ENCODE measurements around the gene PIGP.
"Not testable (repeated sequence)": the region's sequence is repeated elsewhere in the genome, so short reads cannot be mapped to it uniquely, and the experiment has no call there.

The PIGP gene

GRCh38 chr21:37039411-37040075, 33.3 kb downstream of the PIGP start:
- Histone ChIP-seq H3K4me1 (ENCODE audit: control insufficient read depth, low read depth, low read length) (peaks cover 3% of the 10 kb centered on the region), H3K9ac (ENCODE audit: low read length) (no peak overlapping the region), H3K9me3 (ENCODE audit: control insufficient read depth, low read depth, low read length) (no peaks in the 10 kb centered on the region), H3K27ac (ENCODE audit: low read length) (no peak overlapping the region), H3K4me3 (ENCODE audit: low read length) (no peak overlapping the region), H3K36me3 (ENCODE audit: control insufficient read depth, low read depth, low read length) (no peaks in the 10 kb centered on the region), H3K27me3 (ENCODE audit: control insufficient read depth, insufficient read depth, low read length) (peaks cover 49% of the 10 kb centered on the region)

- no peak overlapping the region for H3K9ac ChIP-seq (ENCODE audit: low read length)
- no peak overlapping the region for H3K4me3 ChIP-seq (ENCODE audit: low read length)
- peaks cover 3% of the 10 kb centered on the region for H3K4me1 ChIP-seq (ENCODE audit: control insufficient read depth, low read depth, low read length)
- no peaks in the 10 kb centered on the region for H3K36me3 ChIP-seq (ENCODE audit: control insufficient read depth, low read depth, low read length)
- H3K27me3 ChIP-seq (ENCODE audit: control insufficient read depth, insufficient read depth, low read length): peaks cover 38% of the 10 kb centered on the region
- H3K27ac ChIP-seq (ENCODE audit: low read length): no peak overlapping the region
- no peaks in the 10 kb centered on the region for H3K9me3 ChIP-seq (ENCODE audit: control insufficient read depth, low read depth, low read length)
Observed at GRCh38 chr21:37036177-37036576, 36.7 kb downstream of the PIGP start.

DNA sequence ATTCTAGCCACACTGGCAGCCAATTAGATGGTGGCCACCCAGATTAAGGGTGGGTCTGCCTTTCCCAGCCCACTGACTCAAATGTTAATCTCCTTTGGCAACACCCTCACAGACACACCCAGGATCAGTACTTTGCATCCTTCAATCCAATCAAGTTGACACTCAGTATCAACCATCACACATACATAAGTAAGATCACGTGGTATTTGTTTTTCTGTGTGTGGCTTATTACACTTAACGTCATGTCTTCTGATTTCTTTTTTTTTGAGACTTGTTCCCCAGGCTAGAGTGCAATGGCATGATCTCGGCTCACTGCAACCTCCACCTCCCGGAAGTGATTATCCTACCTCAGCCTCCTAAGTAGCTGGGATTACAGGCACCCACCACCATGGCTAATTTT, 38.5 kb downstream of the PIGP start:
- H3K4me1 ChIP-seq (ENCODE audit: control insufficient read depth, low read depth, low read length); H3K27ac ChIP-seq (ENCODE audit: low read length); H3K36me3 ChIP-seq (ENCODE audit: control insufficient read depth, low read depth, low read length); H3K9me3 ChIP-seq (ENCODE audit: control insufficient read depth, low read depth, low read length); H3K4me3 ChIP-seq (ENCODE audit: low read length); H3K9ac ChIP-seq (ENCODE audit: low read length): not testable (repeated sequence)
- peaks cover 23% of the 10 kb centered on the region for H3K27me3 ChIP-seq (ENCODE audit: control insufficient read depth, insufficient read depth, low read length)

- Histone ChIP-seq H3K9me3 (ENCODE audit: control insufficient read depth, low read depth, low read length) (no peaks in the 10 kb centered on the region), H3K36me3 (ENCODE audit: control insufficient read depth, low read depth, low read length) (no peaks in the 10 kb centered on the region), H3K27ac (ENCODE audit: low read length) (no peak overlapping the region), H3K9ac (ENCODE audit: low read length) (no peak overlapping the region), H3K4me3 (ENCODE audit: low read length) (no peak overlapping the region), H3K27me3 (ENCODE audit: control insufficient read depth, insufficient read depth, low read length) (peaks cover 10% of the 10 kb centered on the region), H3K4me1 (ENCODE audit: control insufficient read depth, low read depth, low read length) (no peaks in the 10 kb centered on the region)
Observed at GRCh38 chr21:37032877-37033471, 39.9 kb downstream of the PIGP start.

- Histone ChIP-seq H3K4me3 (ENCODE audit: low read length) (no peak overlapping the region), H3K4me1 (ENCODE audit: control insufficient read depth, low read depth, low read length) (no peaks in the 10 kb centered on the region), H3K36me3 (ENCODE audit: control insufficient read depth, low read depth, low read length) (no peaks in the 10 kb centered on the region), H3K9ac (ENCODE audit: low read length) (no peak overlapping the region), H3K27ac (ENCODE audit: low read length) (no peak overlapping the region), H3K27me3 (ENCODE audit: control insufficient read depth, insufficient read depth, low read length) (peaks cover 3% of the 10 kb centered on the region), H3K9me3 (ENCODE audit: control insufficient read depth, low read depth, low read length) (no peaks in the 10 kb centered on the region)
Observed at GRCh38 chr21:37032293-37032692, 40.6 kb downstream of the PIGP start.

GRCh38 chr21:37030864-37031263, 42.0 kb downstream of the PIGP start:
- Histone ChIP-seq H3K4me1 (ENCODE audit: control insufficient read depth, low read depth, low read length) (no peaks in the 10 kb centered on the region), H3K9me3 (ENCODE audit: control insufficient read depth, low read depth, low read length) (no peaks in the 10 kb centered on the region), H3K27me3 (ENCODE audit: control insufficient read depth, insufficient read depth, low read length) (no peaks in the 10 kb centered on the region), H3K27ac (ENCODE audit: low read length) (no peak overlapping the region), H3K9ac (ENCODE audit: low read length) (no peak overlapping the region), H3K4me3 (ENCODE audit: low read length) (no peak overlapping the region), H3K36me3 (ENCODE audit: control insufficient read depth, low read depth, low read length) (no peaks in the 10 kb centered on the region)

- Histone ChIP-seq H3K4me1 (ENCODE audit: control insufficient read depth, low read depth, low read length) (no peaks in the 10 kb centered on the region), H3K9me3 (ENCODE audit: control insufficient read depth, low read depth, low read length) (no peaks in the 10 kb centered on the region), H3K36me3 (ENCODE audit: control insufficient read depth, low read depth, low read length) (no peaks in the 10 kb centered on the region), H3K9ac (ENCODE audit: low read length) (no peak overlapping the region), H3K27me3 (ENCODE audit: control insufficient read depth, insufficient read depth, low read length) (no peaks in the 10 kb centered on the region), H3K27ac (ENCODE audit: low read length) (no peak overlapping the region), H3K4me3 (ENCODE audit: low read length) (no peak overlapping the region)
Observed at GRCh38 chr21:37028570-37028969, 44.3 kb downstream of the PIGP start.

DNA sequence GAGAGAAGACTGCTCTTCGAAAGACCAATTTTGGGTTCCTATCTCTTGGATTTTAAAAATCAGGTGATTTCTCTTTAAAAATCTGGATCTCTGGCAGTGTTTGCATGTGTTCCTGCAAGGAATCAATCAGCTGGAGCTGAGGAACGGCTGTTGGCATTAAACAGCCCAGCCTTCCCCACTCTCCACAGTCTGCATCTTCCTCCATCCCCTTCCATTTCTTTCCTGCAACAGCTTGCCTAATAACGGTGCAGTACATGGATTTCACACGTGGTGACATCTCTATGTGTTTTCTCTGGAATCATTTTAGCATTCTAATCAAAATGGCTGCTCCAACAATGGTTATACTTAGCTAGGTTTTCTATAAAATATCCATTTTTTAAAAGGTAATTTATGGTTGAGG, 46.4 kb downstream of the PIGP start:
- Histone ChIP-seq H3K9ac (ENCODE audit: low read length) (no peak overlapping the region), H3K4me1 (ENCODE audit: control insufficient read depth, low read depth, low read length) (no peaks in the 10 kb centered on the region), H3K27ac (ENCODE audit: low read length) (no peak overlapping the region), H3K27me3 (ENCODE audit: control insufficient read depth, insufficient read depth, low read length) (no peaks in the 10 kb centered on the region), H3K9me3 (ENCODE audit: control insufficient read depth, low read depth, low read length) (no peaks in the 10 kb centered on the region), H3K36me3 (ENCODE audit: control insufficient read depth, low read depth, low read length) (no peaks in the 10 kb centered on the region), H3K4me3 (ENCODE audit: low read length) (no peak overlapping the region)

DNA sequence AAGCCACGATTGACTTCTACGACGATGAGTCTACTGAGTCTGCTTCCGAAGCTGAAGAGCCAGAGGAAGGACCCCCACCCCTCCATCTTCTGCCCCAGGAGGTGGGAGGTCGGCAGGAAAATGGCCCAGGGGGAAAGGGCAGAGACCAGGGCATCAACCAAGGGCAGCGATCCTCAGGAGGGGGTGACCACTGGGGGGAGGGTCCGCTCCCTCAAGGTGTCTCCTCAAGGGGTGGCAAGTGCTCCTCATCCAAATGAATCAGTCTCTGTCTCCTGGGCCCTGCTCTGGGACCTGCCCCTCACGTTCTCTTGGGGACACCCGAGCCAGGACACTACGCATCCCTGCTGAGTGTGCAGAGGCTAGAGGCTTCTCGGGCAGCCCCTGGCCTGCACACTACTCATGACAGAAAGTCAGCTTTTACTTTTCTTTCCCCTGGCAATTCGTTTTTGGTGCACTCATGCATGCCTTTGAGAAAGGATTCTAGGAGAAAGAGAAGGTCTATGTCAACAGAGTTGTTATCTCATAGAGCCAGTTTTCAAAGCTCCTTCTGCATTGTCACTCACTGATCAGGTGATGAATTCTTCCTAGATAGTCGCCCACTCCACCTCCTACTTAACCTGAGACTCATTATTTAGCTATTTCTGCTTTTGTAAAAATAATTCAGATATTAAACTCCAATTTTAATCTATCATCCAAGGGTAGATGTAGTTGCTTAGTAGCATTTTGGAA, 54.8 kb downstream of the PIGP start:
- Histone ChIP-seq H3K36me3 (ENCODE audit: control insufficient read depth, low read depth, low read length) (no peaks in the 10 kb centered on the region), H3K4me1 (ENCODE audit: control insufficient read depth, low read depth, low read length) (no peaks in the 10 kb centered on the region), H3K9ac (ENCODE audit: low read length) (no peak overlapping the region), H3K27me3 (ENCODE audit: control insufficient read depth, insufficient read depth, low read length) (no peaks in the 10 kb centered on the region), H3K9me3 (ENCODE audit: control insufficient read depth, low read depth, low read length) (no peaks in the 10 kb centered on the region), H3K27ac (ENCODE audit: low read length) (no peak overlapping the region), H3K4me3 (ENCODE audit: low read length) (no peak overlapping the region)

Data from iPS-18a (cell line).